Measurements from ENCODE around the gene LRRC41. TPM values are rescaled to one million over a fixed set of nuclear protein-coding genes. Genes with fewer than 3 reads are reported as not detected.
"Not testable (repeated sequence)": the region's sequence is repeated elsewhere in the genome, so short reads cannot be mapped to it uniquely, and the experiment has no call there.

LRRC41 gene
- total RNA-seq, 2 experiments from 2014 or later: 33.4 to 34.7 TPM

- intact Hi-C loops (cut with DNase I, micrococcal nuclease); DNase-seq; H3K27me3 Mint-ChIP-seq; H3K9me3 Mint-ChIP-seq (ENCODE audit: low read depth); H3K36me3 Mint-ChIP-seq (ENCODE audit: low read depth); ATAC-seq; POLR2A ChIA-PET; H3K27ac Mint-ChIP-seq; H3K4me3 Mint-ChIP-seq; H3K4me1 Mint-ChIP-seq; CTCF ChIA-PET: not testable (repeated sequence)
Measured at GRCh38 chr1:46322191-46322590, 18.8 kb upstream of the LRRC41 start.

GRCh38 chr1:46319960-46320914, 16.8 kb upstream of the LRRC41 start:
- H3K9me3 Mint-ChIP-seq (ENCODE audit: low read depth); H3K27me3 Mint-ChIP-seq; H3K4me3 Mint-ChIP-seq; intact Hi-C loops (cut with DNase I, micrococcal nuclease); H3K27ac Mint-ChIP-seq; DNase-seq; POLR2A ChIA-PET; ATAC-seq; H3K4me1 Mint-ChIP-seq: not testable (repeated sequence)
- CTCF ChIA-PET: interaction anchor here (0.6 kb wide), 1 partner anchor 83 kb away, joined by 3 read pairs; no protein-coding TSS in a partner anchor
- peaks cover 18% of the 10 kb centered on the region for H3K36me3 Mint-ChIP-seq (ENCODE audit: low read depth)

GRCh38 chr1:46319301-46319700, 15.9 kb upstream of the LRRC41 start:
- CTCF ChIA-PET; H3K4me3 Mint-ChIP-seq; H3K27me3 Mint-ChIP-seq; H3K4me1 Mint-ChIP-seq; ATAC-seq; H3K9me3 Mint-ChIP-seq (ENCODE audit: low read depth); H3K27ac Mint-ChIP-seq; DNase-seq; intact Hi-C loops (cut with DNase I, micrococcal nuclease): not testable (repeated sequence)
- POLR2A ChIA-PET: interaction anchor here (0.6 kb wide), 1 partner anchor 9 kb away, joined by 5 read pairs; no protein-coding TSS in a partner anchor
- H3K36me3 Mint-ChIP-seq (ENCODE audit: low read depth): peaks cover 22% of the 10 kb centered on the region

- ATAC-seq (no peak), DNase-seq (no peak)
- Mint-ChIP-seq H3K27me3 (no peaks in the 10 kb centered on the region), H3K9me3 (ENCODE audit: low read depth) (no peaks in the 10 kb centered on the region), H3K4me1 (no peaks in the 10 kb centered on the region), H3K27ac (no peak overlapping the region), H3K4me3 (no peak overlapping the region), H3K36me3 (ENCODE audit: low read depth) (peaks cover 32% of the 10 kb centered on the region)
- CTCF ChIA-PET: interaction anchor here (0.6 to 1.4 kb wide), 4 partner anchors 9 to 41 kb away, joined by 3 to 4 read pairs (median 3); partner anchors contain the start of gene NSUN4
- intact Hi-C loops (cut with DNase I, micrococcal nuclease): no loop called here
- POLR2A ChIA-PET: interaction anchor here (0.7 to 1.1 kb wide), 2 partner anchors 9 to 16 kb away, joined by 3 to 4 read pairs; no protein-coding TSS in a partner anchor
Measured at GRCh38 chr1:46317323-46317722, 13.9 kb upstream of the LRRC41 start.

GRCh38 chr1:46315669-46316403, 12.4 kb upstream of the LRRC41 start:
- H3K27me3 Mint-ChIP-seq: no peaks in the 10 kb centered on the region
- H3K4me1 Mint-ChIP-seq: no peaks in the 10 kb centered on the region
- intact Hi-C loops (cut with DNase I, micrococcal nuclease): no loop called here
- H3K4me3 Mint-ChIP-seq: no peak overlapping the region
- ChIA-PET POLR2A (no interaction called here), CTCF (no interaction called here)
- peaks cover 42% of the 10 kb centered on the region for H3K36me3 Mint-ChIP-seq (ENCODE audit: low read depth)
- no peak overlapping the region for H3K27ac Mint-ChIP-seq
- H3K9me3 Mint-ChIP-seq (ENCODE audit: low read depth): no peaks in the 10 kb centered on the region
- ATAC-seq: no peak
- DNase-seq: no peak

- peaks cover 55% of the 10 kb centered on the region for H3K36me3 Mint-ChIP-seq (ENCODE audit: low read depth)
Measured at GRCh38 chr1:46310321-46310720, 6.9 kb upstream of the LRRC41 start.

GRCh38 chr1:46309401-46310159, 6.2 kb upstream of the LRRC41 start:
- no peaks in the 10 kb centered on the region for H3K27me3 Mint-ChIP-seq
- CTCF ChIA-PET: interaction anchor here (1.4 kb wide), 1 partner anchor 12 kb away, joined by 5 read pairs; no protein-coding TSS in a partner anchor
- H3K27ac Mint-ChIP-seq: no peak overlapping the region
- POLR2A ChIA-PET: no interaction called here
- peaks cover 27% of the 10 kb centered on the region for H3K4me1 Mint-ChIP-seq
- H3K9me3 Mint-ChIP-seq (ENCODE audit: low read depth): no peaks in the 10 kb centered on the region
- intact Hi-C loops (cut with DNase I, micrococcal nuclease): no loop called here
- H3K36me3 Mint-ChIP-seq (ENCODE audit: low read depth): peaks cover 52% of the 10 kb centered on the region
- no peak overlapping the region for H3K4me3 Mint-ChIP-seq
- DNase-seq (no peak), ATAC-seq (no peak)

More at GRCh38 chr1:46310321-46310720, 6.9 kb upstream of the LRRC41 start:
- DNase-seq (no peak), ATAC-seq (no peak)
- peaks cover 23% of the 10 kb centered on the region for H3K4me1 Mint-ChIP-seq
- CTCF ChIA-PET: interaction anchor here (1.4 kb wide), 1 partner anchor 13 kb away, joined by 5 read pairs; no protein-coding TSS in a partner anchor
- H3K27me3 Mint-ChIP-seq: no peaks in the 10 kb centered on the region
- POLR2A ChIA-PET: interaction anchor here (0.6 kb wide), 1 partner anchor 146 kb away, joined by 3 read pairs; no protein-coding TSS in a partner anchor
- no peak overlapping the region for H3K4me3 Mint-ChIP-seq
- intact Hi-C loops (cut with DNase I, micrococcal nuclease): no loop called here
- no peaks in the 10 kb centered on the region for H3K9me3 Mint-ChIP-seq (ENCODE audit: low read depth)
- no peak overlapping the region for H3K27ac Mint-ChIP-seq

GRCh38 chr1:46306159-46306530, 2.7 kb upstream of the LRRC41 start:
- POLR2A ChIA-PET: no interaction called here
- intact Hi-C loops (cut with DNase I, micrococcal nuclease): no loop called here
- no peaks in the 10 kb centered on the region for H3K9me3 Mint-ChIP-seq (ENCODE audit: low read depth)
- ATAC-seq: no peak
- peaks cover 35% of the 10 kb centered on the region for H3K4me1 Mint-ChIP-seq
- CTCF ChIA-PET: no interaction called here
- H3K4me3 Mint-ChIP-seq: peak overlapping the region; percentile 23
- no peak for DNase-seq
- H3K36me3 Mint-ChIP-seq (ENCODE audit: low read depth): peaks cover 43% of the 10 kb centered on the region
- H3K27me3 Mint-ChIP-seq: no peaks in the 10 kb centered on the region
- H3K27ac Mint-ChIP-seq: no peak overlapping the region

GRCh38 chr1:46303872-46304326, 483 bp upstream of the LRRC41 start:
- peaks cover 44% of the 10 kb centered on the region for H3K4me1 Mint-ChIP-seq
- peaks cover 29% of the 10 kb centered on the region for H3K36me3 Mint-ChIP-seq (ENCODE audit: low read depth)
- H3K27ac Mint-ChIP-seq: peak overlapping the region; percentile 95
- CTCF ChIA-PET: interaction anchor here (0.6 to 1.6 kb wide), 10 partner anchors 11 to 119 kb away, joined by 3 to 13 read pairs (median 3); partner anchors contain the start of genes NSUN4 and RAD54L
- no peak for ATAC-seq
- POLR2A ChIA-PET: interaction anchor here (0.6 to 2.8 kb wide), 5 partner anchors 37 to 617 kb away, joined by 5 to 11 read pairs (median 8); partner anchors contain the start of genes NSUN4 and RAD54L
- intact Hi-C loops (cut with DNase I, micrococcal nuclease): loop anchor here (1.0 to 2.0 kb wide), 7 partner anchors 18 to 618 kb away; partner anchors contain the start of genes NSUN4 (in 2 of the 2), RAD54L (in 2 of the 2), GPBP1L1 (in 1 of the 2) and IPP (in 1 of the 2)
- no peak for DNase-seq
- H3K27me3 Mint-ChIP-seq: no peaks in the 10 kb centered on the region
- no peaks in the 10 kb centered on the region for H3K9me3 Mint-ChIP-seq (ENCODE audit: low read depth)
- peak overlapping the region; percentile 95 for H3K4me3 Mint-ChIP-seq

GRCh38 chr1:46302641-46303037, 777 bp downstream of the LRRC41 start:
- ChIA-PET CTCF (interaction anchor here (0.6 to 1.6 kb wide), 5 partner anchors 9 to 103 kb away, joined by 4 to 13 read pairs (median 5); partner anchors contain the start of genes NSUN4 and RAD54L), POLR2A (interaction anchor here (0.5 to 2.8 kb wide), 8 partner anchors 12 to 615 kb away, joined by 3 to 11 read pairs (median 5); partner anchors contain the start of genes KNCN, MKNK1, NSUN4 and RAD54L)
- peaks cover 26% of the 10 kb centered on the region for H3K36me3 Mint-ChIP-seq (ENCODE audit: low read depth)
- DNase-seq (peak; percentile 48), ATAC-seq (peak; percentile 5)
- peak overlapping the region; percentile 95 for H3K4me3 Mint-ChIP-seq
- H3K4me1 Mint-ChIP-seq: peaks cover 38% of the 10 kb centered on the region
- no peaks in the 10 kb centered on the region for H3K27me3 Mint-ChIP-seq
- intact Hi-C loops (cut with DNase I, micrococcal nuclease): loop anchor here (1.0 to 2.0 kb wide), 7 partner anchors 16 to 616 kb away; partner anchors contain the start of genes NSUN4 (in 2 of the 2), RAD54L (in 2 of the 2), GPBP1L1 (in 1 of the 2) and IPP (in 1 of the 2)
- H3K9me3 Mint-ChIP-seq (ENCODE audit: low read depth): no peaks in the 10 kb centered on the region
- peak overlapping the region; percentile 95 for H3K27ac Mint-ChIP-seq

All from activated CD4-positive, alpha-beta T cell treated with anti-CD3 and anti-CD28 coated beads for 36 hours (primary cell).